Cardiac muscle cell (in vitro differentiated cells and primary cell): Measurements from ENCODE around the gene SLC39A8. TPM values are rescaled to one million over a fixed set of nuclear protein-coding genes. Genes with fewer than 3 reads are reported as not detected.

ENCODE experiments used
- DNase-seq, 2 donors: peaks; one replicate each; pipeline versions ENCODE4 v3.0.0 to v3.0.0-alpha.2; 2010 to 2017; ENCODE audit warnings: low read depth in 1 of 2, low spot score in 1 of 2
- H3K27ac ChIP-seq: fragments of 200-600 bp; sonication (generic); 2 replicates; pipeline ENCODE4 v1.5.1; 2016
- H3K27me3 ChIP-seq: fragments of 200-600 bp; sonication (generic); 2 replicates; pipeline ENCODE4 v1.6.0; 2016; ENCODE audit warnings: control low read depth
- H3K36me3 ChIP-seq: fragments of 200-600 bp; sonication (generic); 2 replicates; pipeline ENCODE4 v1.5.1; 2016; ENCODE audit warnings: control low read depth
- H3K4me1 ChIP-seq: fragments of 200-600 bp; sonication (generic); 2 replicates; pipeline ENCODE4 v1.8.1; 2017; ENCODE audit warnings: low read depth, mild to moderate bottlenecking, mixed run types
- H3K4me3 ChIP-seq: fragments of 200-600 bp; sonication (generic); 2 replicates; pipeline ENCODE4 v1.5.1; 2016; ENCODE audit warnings: mild to moderate bottlenecking
- H3K9me3 ChIP-seq: fragments of 200-600 bp; sonication (generic); 2 replicates; pipeline ENCODE4 v1.5.1; 2017; ENCODE audit warnings: low read depth, mild to moderate bottlenecking, control low read depth
- CTCF ChIP-seq: IDR thresholded peaks from 2 replicates; pipeline ENCODE4 v1.5.1; 2012; ENCODE audit warnings: low read depth, mild to moderate bottlenecking, low read length
- polyA plus RNA-seq: library from polyadenylated mRNA; unstranded; fragments of >200 nt; fragmentation: Nextera tagmentation; extraction: Ambion mirVana; gene quantifications from 2 replicates; pipeline ENCODE4 v1.2.1, GENCODE V29; 2016
- total RNA-seq: library from RNA; depleted of rRNA; stranded (reverse); fragments of >200 nt; gene quantifications from 2 replicates; pipeline ENCODE4 v1.2.3, GENCODE V29; 2016

The SLC39A8 gene
- total and polyA plus RNA-seq, 2 experiments from 2014 or later, result 18.5 to 20.4 TPM

- Histone ChIP-seq H3K4me1 (no peaks in the 10 kb centered on the region), H3K27ac (no peak overlapping the region), H3K9me3 (no peaks in the 10 kb centered on the region), H3K4me3 (no peak overlapping the region), H3K36me3 (no peaks in the 10 kb centered on the region), H3K27me3 (no peaks in the 10 kb centered on the region)
- DNase-seq, result no peak
- TF ChIP-seq CTCF, result no peak
Measured at GRCh38 chr4:102318526-102318925, 26.8 kb downstream of the SLC39A8 start.

GRCh38 chr4:102318105-102318504 lies 27.2 kb downstream of the SLC39A8 start:
- DNase-seq, result no peak
- Histone ChIP-seq H3K4me1 (no peaks in the 10 kb centered on the region), H3K9me3 (no peaks in the 10 kb centered on the region), H3K27ac (no peak overlapping the region), H3K36me3 (no peaks in the 10 kb centered on the region), H3K27me3 (no peaks in the 10 kb centered on the region), H3K4me3 (no peak overlapping the region)
- no peak for TF ChIP-seq CTCF

- Histone ChIP-seq H3K27me3 (no peaks in the 10 kb centered on the region), H3K4me1 (no peaks in the 10 kb centered on the region), H3K27ac (no peak overlapping the region), H3K36me3 (no peaks in the 10 kb centered on the region), H3K9me3 (no peaks in the 10 kb centered on the region), H3K4me3 (no peak overlapping the region)
- TF ChIP-seq CTCF, result no peak
- DNase-seq, result no peak
Measured at GRCh38 chr4:102317459-102317858, 27.8 kb downstream of the SLC39A8 start.

- no peaks in the 10 kb centered on the region for H3K9me3 ChIP-seq
- TF ChIP-seq CTCF, result no peak
- no peak overlapping the region for H3K4me3 ChIP-seq
- no peak for DNase-seq
- H3K27me3 ChIP-seq, result no peaks in the 10 kb centered on the region
- H3K4me1 ChIP-seq, result no peaks in the 10 kb centered on the region
- no peaks in the 10 kb centered on the region for H3K36me3 ChIP-seq
- no peak overlapping the region for H3K27ac ChIP-seq
Measured at GRCh38 chr4:102316585-102316984, 28.7 kb downstream of the SLC39A8 start.

GRCh38 chr4:102315532-102315931 lies 29.8 kb downstream of the SLC39A8 start:
- Histone ChIP-seq H3K4me1 (no peaks in the 10 kb centered on the region), H3K36me3 (no peaks in the 10 kb centered on the region), H3K27me3 (no peaks in the 10 kb centered on the region), H3K9me3 (no peaks in the 10 kb centered on the region), H3K27ac (no peak overlapping the region), H3K4me3 (no peak overlapping the region)
- no peak for TF ChIP-seq CTCF
- DNase-seq, result no peak

- H3K36me3 ChIP-seq, result no peaks in the 10 kb centered on the region
- H3K9me3 ChIP-seq, result no peaks in the 10 kb centered on the region
- H3K27ac ChIP-seq, result no peak overlapping the region
- DNase-seq, result no peak
- H3K27me3 ChIP-seq, result no peaks in the 10 kb centered on the region
- H3K4me3 ChIP-seq, result no peak overlapping the region
- no peaks in the 10 kb centered on the region for H3K4me1 ChIP-seq
- no peak for TF ChIP-seq CTCF
Measured at GRCh38 chr4:102312417-102312816, 32.9 kb downstream of the SLC39A8 start.
